Measurements from ENCODE around the gene STMN3.

DNA sequence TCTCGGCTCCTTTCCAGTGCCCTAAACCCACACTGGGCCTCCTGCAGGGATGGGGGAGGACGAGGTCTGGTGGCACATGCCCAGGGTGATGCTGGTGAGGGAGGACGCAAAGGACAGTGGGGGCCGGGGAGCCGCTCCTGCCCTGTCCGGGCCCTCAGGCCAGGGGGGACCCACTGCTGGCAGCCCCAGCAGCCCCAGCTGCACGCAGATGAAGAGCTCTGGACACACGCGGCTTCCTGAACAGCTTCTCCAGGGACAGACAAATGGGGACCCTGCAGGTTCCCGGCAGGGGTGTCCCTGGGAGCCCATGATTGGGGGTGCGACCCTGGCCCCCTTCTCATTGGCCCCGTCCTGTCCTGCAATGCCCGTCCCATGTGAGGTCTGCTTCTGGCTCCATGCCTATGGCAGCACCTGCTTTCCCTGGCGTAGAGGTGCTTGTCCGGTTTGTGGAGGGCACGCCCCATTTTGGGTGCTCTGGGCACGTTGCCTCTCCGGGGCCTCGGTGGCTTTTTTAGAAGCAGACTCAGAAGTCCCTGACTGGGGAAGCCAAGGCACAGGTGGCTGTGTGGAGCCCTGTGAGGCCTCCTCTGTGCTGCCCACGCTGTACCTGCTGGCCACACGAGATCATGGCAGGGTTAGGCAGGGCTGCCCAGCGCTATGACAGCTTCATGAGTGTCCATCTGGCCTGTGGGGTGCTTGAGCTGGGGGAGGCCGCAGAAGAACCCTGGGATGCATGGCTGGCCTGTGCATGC, 27.8 kb upstream of the STMN3 start:
- no peak for TF ChIP-seq ZNF274 (IDR thresholded peaks at IDR 0.05; ENCODE audit: low read depth, low read length)
- TF ChIP-seq YY1 (IDR thresholded peaks at IDR 0.05; ENCODE audit: insufficient read depth, insufficient read length), result no peak

Data from NT2/D1 (cell line).